ENCODE measurements around the gene ELOB.

- TF ChIP-seq, protein P1, sequence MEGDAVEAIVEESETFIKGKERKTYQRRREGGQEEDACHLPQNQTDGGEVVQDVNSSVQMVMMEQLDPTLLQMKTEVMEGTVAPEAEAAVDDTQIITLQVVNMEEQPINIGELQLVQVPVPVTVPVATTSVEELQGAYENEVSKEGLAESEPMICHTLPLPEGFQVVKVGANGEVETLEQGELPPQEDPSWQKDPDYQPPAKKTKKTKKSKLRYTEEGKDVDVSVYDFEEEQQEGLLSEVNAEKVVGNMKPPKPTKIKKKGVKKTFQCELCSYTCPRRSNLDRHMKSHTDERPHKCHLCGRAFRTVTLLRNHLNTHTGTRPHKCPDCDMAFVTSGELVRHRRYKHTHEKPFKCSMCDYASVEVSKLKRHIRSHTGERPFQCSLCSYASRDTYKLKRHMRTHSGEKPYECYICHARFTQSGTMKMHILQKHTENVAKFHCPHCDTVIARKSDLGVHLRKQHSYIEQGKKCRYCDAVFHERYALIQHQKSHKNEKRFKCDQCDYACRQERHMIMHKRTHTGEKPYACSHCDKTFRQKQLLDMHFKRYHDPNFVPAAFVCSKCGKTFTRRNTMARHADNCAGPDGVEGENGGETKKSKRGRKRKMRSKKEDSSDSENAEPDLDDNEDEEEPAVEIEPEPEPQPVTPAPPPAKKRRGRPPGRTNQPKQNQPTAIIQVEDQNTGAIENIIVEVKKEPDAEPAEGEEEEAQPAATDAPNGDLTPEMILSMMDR (IDR thresholded peaks at IDR 0.05 in 4 of 5, conservative IDR thresholded peaks at IDR 0.05 in 1 of 5), result no peak
- no peak for TF ChIP-seq POLR2A (IDR thresholded peaks at IDR 0.05)
Observed at GRCh38 chr16:2724816-2725348, 52.2 kb downstream of the ELOB start.
